HepG2 (cell line): ENCODE measurements around the gene CHMP6. TPM values are rescaled to one million over a fixed set of nuclear protein-coding genes. Genes with fewer than 3 reads are reported as not detected.

ENCODE experiments used
- CENPT ChIP-seq: sonication (generic); formaldehyde crosslinking; IDR thresholded peaks from 2 replicates; pipeline ENCODE4 v1.8.0; 2022; ENCODE audit warnings: low read depth, mild to moderate bottlenecking, moderate library complexity, missing genetic modification reagents
- FOXA3 ChIP-seq: IDR thresholded peaks from 2 replicates; pipeline ENCODE4 v1.6.1; 2016; ENCODE audit warnings: missing genetic modification reagents, missing compliant biosample characterization
- HOXA5 ChIP-seq: sonication (generic); formaldehyde crosslinking; IDR thresholded peaks from 2 replicates; pipeline ENCODE4 v1.4.0; 2020; ENCODE audit warnings: missing genetic modification reagents
- HOXA7 ChIP-seq: sonication (generic); formaldehyde crosslinking; IDR thresholded peaks from 2 replicates; pipeline ENCODE4 v1.8.1; 2022; ENCODE audit warnings: mild to moderate bottlenecking, missing genetic modification reagents, moderate library complexity
- MYC ChIP-seq: sonication (generic); formaldehyde crosslinking; IDR thresholded peaks from 2 replicates; pipeline ENCODE4 v1.9.0; 2021; ENCODE audit warnings: missing genetic modification reagents, borderline replicate concordance
- NR3C1 ChIP-seq: sonication (generic); formaldehyde crosslinking; IDR thresholded peaks from 2 replicates; pipeline ENCODE4 v1.4.0; 2020; ENCODE audit warnings: missing genetic modification reagents
- TAF15 ChIP-seq: fragments of 200-400 bp; formaldehyde crosslinking; IDR thresholded peaks from one replicate; pipeline ENCODE4 v1.6.1; 2018; ENCODE audit warnings: mild to moderate bottlenecking, low read depth, low read length; ENCODE audit not compliant: poor library complexity, severe bottlenecking
- TGIF2 ChIP-seq: IDR thresholded peaks from 2 replicates; pipeline ENCODE4 v1.6.1; 2016; ENCODE audit warnings: control low read depth, missing compliant biosample characterization
- ZBTB7B ChIP-seq: sonication (generic); formaldehyde crosslinking; IDR thresholded peaks from 2 replicates; pipeline ENCODE4 v1.4.0; 2020; ENCODE audit warnings: missing genetic modification reagents
- ZNF484 ChIP-seq: sonication (generic); formaldehyde crosslinking; IDR thresholded peaks from 2 replicates; pipeline ENCODE4 v1.5.1; 2020; ENCODE audit warnings: mild to moderate bottlenecking, low read depth, missing genetic modification reagents, borderline replicate concordance
- ZNF570 ChIP-seq: sonication (generic); formaldehyde crosslinking; IDR thresholded peaks from 2 replicates; pipeline ENCODE4 v1.4.0; 2020; ENCODE audit warnings: mild to moderate bottlenecking, missing genetic modification reagents, borderline replicate concordance
- ZNF709 ChIP-seq: sonication (generic); formaldehyde crosslinking; IDR thresholded peaks from 2 replicates; pipeline ENCODE4 v1.5.0; 2020; ENCODE audit warnings: mild to moderate bottlenecking, missing genetic modification reagents
- polyA plus RNA-seq, 8 experiments: library from polyadenylated mRNA; depleted of rRNA in 3 of 8; stranded (reverse) in 7 of 8; unstranded in 1 of 8; fragments of >200 nt; fragmentation: Illumina TruSeq in 4 of 8; extraction: Trizol in 4 of 8; gene quantifications; 2 replicates each; pipeline versions ENCODE4 v1.2.1 to v1.2.3, GENCODE V29; 2011 to 2016; ENCODE audit warnings: low read depth in 4 of 8, missing spikeins in 1 of 8, mixed read lengths in 1 of 8; ENCODE audit not compliant: insufficient read depth in 1 of 8
- total RNA-seq, 5 experiments: library from RNA; depleted of rRNA; stranded (reverse); fragments of >200 nt; fragmentation: Illumina TruSeq; extraction: Trizol; gene quantifications; 2 replicates each; pipeline ENCODE4 v1.2.3, GENCODE V29; 2016; ENCODE audit warnings: low read depth in 1 of 5
- TF ChIP-seq, protein P1 (sequence below): sonication (generic); formaldehyde crosslinking; IDR thresholded peaks from 2 replicates; pipeline ENCODE4 v1.5.1; 2020; ENCODE audit warnings: mild to moderate bottlenecking, missing genetic modification reagents, moderate library complexity
- TF ChIP-seq, protein P2 (sequence below): sonication (generic); formaldehyde crosslinking; IDR thresholded peaks from 2 replicates; pipeline ENCODE4 v1.4.0; 2020; ENCODE audit warnings: missing genetic modification reagents, borderline replicate concordance
- TF ChIP-seq, protein P3 (sequence below): sonication (generic); formaldehyde crosslinking; IDR thresholded peaks from 2 replicates; pipeline ENCODE4 v1.5.0; 2020; ENCODE audit warnings: mild to moderate bottlenecking, missing genetic modification reagents, borderline replicate concordance
- TF ChIP-seq, protein P4 (sequence below): IDR thresholded peaks from 2 replicates; pipeline ENCODE4 v1.4.0; 2020; ENCODE audit warnings: mild to moderate bottlenecking, missing genetic modification reagents

The CHMP6 gene
- total and polyA plus RNA-seq, 2 of the 13 experiments (the other 11 are each of a cell fraction or from before 2014, with no cell fraction given) = 11.1 to 24.2 TPM

DNA sequence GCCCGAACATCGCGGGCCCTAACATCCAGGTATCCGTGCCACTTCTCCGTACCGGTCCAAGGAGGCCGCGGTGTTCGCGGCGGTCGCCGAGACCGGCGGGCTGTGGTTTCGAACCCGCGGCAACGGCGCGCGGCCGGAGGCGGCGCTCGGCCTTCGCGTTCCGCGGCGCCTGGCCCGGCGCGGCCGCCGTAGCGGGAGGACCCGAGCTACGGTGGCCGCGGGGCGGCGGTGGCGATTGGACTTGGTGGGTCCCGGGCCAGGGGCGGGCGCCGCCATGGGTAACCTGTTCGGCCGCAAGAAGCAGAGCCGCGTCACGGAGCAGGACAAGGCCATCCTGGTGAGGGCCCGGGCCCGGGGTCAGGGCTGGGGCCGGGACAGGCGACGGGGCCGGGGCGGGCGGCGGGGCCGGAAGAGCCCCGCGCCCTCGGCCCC lies at the start of gene CHMP6 (continued):
- TF ChIP-seq, protein P1, sequence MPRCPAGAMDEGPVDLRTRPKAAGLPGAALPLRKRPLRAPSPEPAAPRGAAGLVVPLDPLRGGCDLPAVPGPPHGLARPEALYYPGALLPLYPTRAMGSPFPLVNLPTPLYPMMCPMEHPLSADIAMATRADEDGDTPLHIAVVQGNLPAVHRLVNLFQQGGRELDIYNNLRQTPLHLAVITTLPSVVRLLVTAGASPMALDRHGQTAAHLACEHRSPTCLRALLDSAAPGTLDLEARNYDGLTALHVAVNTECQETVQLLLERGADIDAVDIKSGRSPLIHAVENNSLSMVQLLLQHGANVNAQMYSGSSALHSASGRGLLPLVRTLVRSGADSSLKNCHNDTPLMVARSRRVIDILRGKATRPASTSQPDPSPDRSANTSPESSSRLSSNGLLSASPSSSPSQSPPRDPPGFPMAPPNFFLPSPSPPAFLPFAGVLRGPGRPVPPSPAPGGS (CRISPR knock-in tag) = no peak
- TF ChIP-seq ZNF484 (CRISPR knock-in tag) (no peak), ZNF709 (CRISPR knock-in tag) (no peak), TAF15 (no peak), HOXA7 (no peak), ZNF570 (no peak), MYC (CRISPR knock-in tag) (no peak; the same call in 1 of the 2 replicates), ZBTB7B (CRISPR knock-in tag) (no peak; the same call in 1 of the 2 replicates), FOXA3 (CRISPR knock-in tag) (peak; percentile 37), HOXA5 (CRISPR knock-in tag) (no peak), TGIF2 (CRISPR knock-in tag) (no peak), NR3C1 (CRISPR knock-in tag) (no peak), CENPT (0 out of 2 replicates have a peak, but pooled peaks have one; percentile 58)
- TF ChIP-seq, protein P2, sequence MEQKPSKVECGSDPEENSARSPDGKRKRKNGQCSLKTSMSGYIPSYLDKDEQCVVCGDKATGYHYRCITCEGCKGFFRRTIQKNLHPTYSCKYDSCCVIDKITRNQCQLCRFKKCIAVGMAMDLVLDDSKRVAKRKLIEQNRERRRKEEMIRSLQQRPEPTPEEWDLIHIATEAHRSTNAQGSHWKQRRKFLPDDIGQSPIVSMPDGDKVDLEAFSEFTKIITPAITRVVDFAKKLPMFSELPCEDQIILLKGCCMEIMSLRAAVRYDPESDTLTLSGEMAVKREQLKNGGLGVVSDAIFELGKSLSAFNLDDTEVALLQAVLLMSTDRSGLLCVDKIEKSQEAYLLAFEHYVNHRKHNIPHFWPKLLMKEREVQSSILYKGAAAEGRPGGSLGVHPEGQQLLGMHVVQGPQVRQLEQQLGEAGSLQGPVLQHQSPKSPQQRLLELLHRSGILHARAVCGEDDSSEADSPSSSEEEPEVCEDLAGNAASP (CRISPR knock-in tag) = no peak
- TF ChIP-seq, protein P3, sequence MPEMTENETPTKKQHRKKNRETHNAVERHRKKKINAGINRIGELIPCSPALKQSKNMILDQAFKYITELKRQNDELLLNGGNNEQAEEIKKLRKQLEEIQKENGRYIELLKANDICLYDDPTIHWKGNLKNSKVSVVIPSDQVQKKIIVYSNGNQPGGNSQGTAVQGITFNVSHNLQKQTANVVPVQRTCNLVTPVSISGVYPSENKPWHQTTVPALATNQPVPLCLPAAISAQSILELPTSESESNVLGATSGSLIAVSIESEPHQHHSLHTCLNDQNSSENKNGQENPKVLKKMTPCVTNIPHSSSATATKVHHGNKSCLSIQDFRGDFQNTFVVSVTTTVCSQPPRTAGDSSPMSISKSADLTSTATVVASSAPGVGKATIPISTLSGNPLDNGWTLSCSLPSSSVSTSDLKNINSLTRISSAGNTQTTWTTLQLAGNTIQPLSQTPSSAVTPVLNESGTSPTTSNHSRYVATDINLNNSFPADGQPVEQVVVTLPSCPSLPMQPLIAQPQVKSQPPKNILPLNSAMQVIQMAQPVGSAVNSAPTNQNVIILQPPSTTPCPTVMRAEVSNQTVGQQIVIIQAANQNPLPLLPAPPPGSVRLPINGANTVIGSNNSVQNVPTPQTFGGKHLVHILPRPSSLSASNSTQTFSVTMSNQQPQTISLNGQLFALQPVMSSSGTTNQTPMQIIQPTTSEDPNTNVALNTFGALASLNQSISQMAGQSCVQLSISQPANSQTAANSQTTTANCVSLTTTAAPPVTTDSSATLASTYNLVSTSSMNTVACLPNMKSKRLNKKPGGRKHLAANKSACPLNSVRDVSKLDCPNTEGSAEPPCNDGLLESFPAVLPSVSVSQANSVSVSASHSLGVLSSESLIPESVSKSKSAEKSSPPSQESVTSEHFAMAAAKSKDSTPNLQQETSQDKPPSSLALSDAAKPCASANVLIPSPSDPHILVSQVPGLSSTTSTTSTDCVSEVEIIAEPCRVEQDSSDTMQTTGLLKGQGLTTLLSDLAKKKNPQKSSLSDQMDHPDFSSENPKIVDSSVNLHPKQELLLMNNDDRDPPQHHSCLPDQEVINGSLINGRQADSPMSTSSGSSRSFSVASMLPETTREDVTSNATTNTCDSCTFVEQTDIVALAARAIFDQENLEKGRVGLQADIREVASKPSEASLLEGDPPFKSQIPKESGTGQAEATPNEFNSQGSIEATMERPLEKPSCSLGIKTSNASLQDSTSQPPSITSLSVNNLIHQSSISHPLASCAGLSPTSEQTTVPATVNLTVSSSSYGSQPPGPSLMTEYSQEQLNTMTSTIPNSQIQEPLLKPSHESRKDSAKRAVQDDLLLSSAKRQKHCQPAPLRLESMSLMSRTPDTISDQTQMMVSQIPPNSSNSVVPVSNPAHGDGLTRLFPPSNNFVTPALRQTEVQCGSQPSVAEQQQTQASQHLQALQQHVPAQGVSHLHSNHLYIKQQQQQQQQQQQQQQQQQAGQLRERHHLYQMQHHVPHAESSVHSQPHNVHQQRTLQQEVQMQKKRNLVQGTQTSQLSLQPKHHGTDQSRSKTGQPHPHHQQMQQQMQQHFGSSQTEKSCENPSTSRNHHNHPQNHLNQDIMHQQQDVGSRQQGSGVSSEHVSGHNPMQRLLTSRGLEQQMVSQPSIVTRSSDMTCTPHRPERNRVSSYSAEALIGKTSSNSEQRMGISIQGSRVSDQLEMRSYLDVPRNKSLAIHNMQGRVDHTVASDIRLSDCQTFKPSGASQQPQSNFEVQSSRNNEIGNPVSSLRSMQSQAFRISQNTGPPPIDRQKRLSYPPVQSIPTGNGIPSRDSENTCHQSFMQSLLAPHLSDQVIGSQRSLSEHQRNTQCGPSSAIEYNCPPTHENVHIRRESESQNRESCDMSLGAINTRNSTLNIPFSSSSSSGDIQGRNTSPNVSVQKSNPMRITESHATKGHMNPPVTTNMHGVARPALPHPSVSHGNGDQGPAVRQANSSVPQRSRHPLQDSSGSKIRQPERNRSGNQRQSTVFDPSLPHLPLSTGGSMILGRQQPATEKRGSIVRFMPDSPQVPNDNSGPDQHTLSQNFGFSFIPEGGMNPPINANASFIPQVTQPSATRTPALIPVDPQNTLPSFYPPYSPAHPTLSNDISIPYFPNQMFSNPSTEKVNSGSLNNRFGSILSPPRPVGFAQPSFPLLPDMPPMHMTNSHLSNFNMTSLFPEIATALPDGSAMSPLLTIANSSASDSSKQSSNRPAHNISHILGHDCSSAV (CRISPR knock-in tag) = no peak
- TF ChIP-seq, protein P4, sequence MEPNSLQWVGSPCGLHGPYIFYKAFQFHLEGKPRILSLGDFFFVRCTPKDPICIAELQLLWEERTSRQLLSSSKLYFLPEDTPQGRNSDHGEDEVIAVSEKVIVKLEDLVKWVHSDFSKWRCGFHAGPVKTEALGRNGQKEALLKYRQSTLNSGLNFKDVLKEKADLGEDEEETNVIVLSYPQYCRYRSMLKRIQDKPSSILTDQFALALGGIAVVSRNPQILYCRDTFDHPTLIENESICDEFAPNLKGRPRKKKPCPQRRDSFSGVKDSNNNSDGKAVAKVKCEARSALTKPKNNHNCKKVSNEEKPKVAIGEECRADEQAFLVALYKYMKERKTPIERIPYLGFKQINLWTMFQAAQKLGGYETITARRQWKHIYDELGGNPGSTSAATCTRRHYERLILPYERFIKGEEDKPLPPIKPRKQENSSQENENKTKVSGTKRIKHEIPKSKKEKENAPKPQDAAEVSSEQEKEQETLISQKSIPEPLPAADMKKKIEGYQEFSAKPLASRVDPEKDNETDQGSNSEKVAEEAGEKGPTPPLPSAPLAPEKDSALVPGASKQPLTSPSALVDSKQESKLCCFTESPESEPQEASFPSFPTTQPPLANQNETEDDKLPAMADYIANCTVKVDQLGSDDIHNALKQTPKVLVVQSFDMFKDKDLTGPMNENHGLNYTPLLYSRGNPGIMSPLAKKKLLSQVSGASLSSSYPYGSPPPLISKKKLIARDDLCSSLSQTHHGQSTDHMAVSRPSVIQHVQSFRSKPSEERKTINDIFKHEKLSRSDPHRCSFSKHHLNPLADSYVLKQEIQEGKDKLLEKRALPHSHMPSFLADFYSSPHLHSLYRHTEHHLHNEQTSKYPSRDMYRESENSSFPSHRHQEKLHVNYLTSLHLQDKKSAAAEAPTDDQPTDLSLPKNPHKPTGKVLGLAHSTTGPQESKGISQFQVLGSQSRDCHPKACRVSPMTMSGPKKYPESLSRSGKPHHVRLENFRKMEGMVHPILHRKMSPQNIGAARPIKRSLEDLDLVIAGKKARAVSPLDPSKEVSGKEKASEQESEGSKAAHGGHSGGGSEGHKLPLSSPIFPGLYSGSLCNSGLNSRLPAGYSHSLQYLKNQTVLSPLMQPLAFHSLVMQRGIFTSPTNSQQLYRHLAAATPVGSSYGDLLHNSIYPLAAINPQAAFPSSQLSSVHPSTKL = no peak
